COLO829 (cell line): ENCODE measurements around the gene OPCML.

Experiments used
- DNase-seq: peaks from one replicate; pipeline ENCODE4 v3.0.0; 2012; ENCODE audit warnings: low spot score

The OPCML gene

DNA sequence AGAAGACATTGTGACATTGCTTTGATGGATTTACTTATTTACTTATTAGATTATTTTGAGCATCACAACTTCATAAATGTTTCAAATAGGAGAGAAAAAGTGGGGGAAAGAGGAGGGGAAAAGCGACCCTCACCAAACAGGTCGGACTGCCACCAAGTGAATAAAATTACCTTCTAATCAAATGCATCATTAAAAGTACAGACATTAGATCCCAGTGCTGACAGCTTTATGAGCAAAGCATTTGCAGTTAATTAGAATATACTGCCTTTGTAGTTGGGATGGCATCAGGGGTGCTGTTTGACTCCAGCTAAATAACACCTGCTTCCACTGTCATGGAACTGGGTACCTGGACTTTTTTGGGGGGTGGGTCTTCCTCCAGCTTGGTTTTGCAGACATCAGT, 299.6 kb downstream of the OPCML start:
- DNase-seq: no peak

- DNase-seq: no peak
Observed at GRCh38 chr11:133230431-133230830, 301.9 kb downstream of the OPCML start.

GRCh38 chr11:133228471-133229329, 303.6 kb downstream of the OPCML start:
- no peak for DNase-seq

- DNase-seq: no peak
Observed at GRCh38 chr11:133227632-133228111, 304.6 kb downstream of the OPCML start.

DNA sequence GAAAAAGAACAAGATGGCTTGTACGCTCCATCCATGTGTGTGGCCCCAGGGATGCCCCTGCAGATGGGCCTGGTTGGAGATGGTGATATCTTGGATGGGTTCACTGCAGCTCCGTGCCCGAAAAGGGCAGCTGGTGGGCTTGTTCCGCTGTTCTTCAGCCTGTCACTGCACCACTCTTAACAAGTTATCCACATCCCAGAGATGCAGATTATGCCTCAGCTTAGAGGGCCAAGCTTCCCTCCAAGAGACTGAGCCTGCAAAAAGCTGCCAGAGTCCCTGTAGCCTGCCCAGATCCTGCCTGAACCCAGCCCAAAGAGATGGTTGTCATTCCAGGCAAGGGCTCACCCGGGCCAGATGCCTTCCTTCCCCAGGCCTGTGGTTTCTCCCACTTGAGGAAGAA, 308.0 kb downstream of the OPCML start:
- DNase-seq: no peak

- no peak for DNase-seq
Observed at GRCh38 chr11:133222425-133223330, 309.6 kb downstream of the OPCML start.

DNA sequence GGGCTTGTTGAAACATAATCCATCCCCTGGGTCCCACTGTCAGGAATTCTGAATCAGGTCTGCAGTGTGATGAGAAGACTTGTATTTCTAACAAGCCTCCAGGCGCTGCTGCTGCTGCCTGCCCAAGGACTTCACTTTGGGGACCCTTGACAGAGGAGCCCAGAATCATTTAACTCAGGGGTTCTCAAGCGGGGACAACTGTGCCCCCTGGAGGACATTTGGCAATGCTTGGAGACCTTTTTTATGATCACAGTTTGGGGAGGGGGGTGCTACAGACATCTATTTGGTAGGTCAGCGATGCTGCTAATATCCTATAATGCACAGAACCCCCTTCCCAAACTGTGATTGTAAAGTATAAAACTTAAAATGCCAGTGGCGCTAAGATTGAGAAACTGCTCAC, 312.8 kb downstream of the OPCML start:
- no peak for DNase-seq

DNA sequence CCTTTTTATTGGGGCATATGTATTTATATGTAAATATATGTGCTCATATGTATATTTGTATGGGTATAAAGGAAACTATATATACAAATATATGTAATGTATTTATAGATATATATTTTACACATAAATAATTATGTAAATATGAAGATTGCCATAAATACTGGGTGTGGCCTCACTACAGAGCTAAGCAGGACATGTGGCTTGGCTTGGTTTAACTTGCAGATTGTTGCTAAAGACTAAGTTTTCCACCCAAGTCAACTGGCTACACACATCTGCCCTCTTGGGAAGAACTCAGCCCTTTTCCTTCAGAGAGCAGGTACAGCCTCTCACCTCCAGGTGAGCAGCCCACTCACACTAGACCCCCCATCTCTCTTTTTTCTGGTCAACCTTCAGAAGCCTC, 315.5 kb downstream of the OPCML start:
- DNase-seq: no peak

GRCh38 chr11:133215596-133216230, 316.6 kb downstream of the OPCML start:
- no peak for DNase-seq

DNA sequence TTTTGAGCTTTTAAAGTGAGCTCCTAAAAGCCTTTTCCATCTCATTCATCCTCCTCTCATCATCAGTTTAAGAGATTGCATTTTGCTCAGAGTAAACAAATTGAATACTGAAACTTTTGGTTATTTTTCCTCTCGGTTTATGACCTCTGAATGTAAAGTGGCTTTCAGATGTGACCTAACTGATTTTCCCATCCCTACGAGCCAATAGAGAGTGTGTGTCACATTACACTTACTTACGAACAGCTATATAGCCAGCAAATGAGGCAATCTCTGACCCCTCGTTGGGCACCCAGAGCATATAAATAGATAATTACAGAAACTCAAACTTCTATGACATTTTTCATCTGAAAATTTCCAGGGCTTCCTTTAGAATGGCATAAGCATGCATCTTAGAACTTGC, 317.7 kb downstream of the OPCML start:
- no peak for DNase-seq

- no peak for DNase-seq
Observed at GRCh38 chr11:133212201-133212600, 320.1 kb downstream of the OPCML start.

DNA sequence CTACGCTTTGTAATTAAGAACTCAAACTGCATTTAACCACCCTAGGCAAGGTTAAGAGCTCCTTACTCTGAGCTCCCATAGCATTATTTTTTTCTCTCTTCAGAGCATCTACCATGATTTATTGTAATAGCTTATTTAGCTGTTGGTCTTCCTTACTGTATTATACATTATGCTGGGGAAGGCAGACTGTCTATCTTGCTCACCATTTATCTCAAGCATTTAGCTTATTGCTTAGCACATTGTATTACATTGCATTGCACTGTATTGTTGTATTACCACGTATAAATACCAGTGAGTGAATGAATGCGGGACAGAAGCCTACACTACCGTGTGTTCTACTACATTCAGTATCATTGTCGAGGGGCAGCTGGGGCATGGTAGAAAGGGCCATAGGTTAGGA, 324.3 kb downstream of the OPCML start:
- DNase-seq: no peak

DNA sequence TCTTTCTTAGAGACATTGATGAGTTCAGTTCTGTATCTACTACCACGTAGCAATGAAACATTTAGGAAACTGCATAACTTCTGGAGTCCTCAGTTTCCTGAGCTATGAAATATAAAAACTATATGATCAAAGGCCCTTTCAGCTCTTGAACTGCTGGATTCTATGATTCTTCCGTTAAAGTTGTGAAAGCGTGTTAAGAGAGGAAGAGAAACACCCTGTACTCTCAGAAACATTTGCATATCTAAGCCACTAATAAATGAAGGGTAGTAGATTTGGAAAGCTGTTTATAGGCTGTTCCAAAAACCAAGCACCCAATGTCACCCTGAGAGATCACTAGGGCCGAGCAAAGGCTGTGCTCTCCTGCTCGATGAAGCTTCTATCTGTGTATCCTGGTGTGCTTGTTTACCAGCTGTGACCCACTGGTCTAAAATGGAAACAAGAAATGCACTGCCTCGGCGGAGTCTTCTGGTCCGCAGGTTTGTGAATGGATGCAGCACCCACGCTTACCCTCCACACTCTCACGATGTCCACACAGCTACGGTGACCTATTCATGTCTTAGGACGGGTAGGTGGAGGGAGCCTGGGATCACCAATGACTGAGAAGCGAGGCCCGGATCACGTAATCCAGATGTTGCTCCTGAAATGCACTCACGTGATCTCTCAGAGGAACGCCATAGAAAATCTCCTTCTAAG, 325.8 kb downstream of the OPCML start:
- no peak for DNase-seq

- no peak for DNase-seq
Observed at GRCh38 chr11:133204158-133204557, 328.1 kb downstream of the OPCML start.

GRCh38 chr11:133202816-133203215, 329.5 kb downstream of the OPCML start:
- DNase-seq: no peak

- DNase-seq: no peak
Observed at GRCh38 chr11:133198438-133198837, 333.9 kb downstream of the OPCML start.

GRCh38 chr11:133197425-133197824, 334.9 kb downstream of the OPCML start:
- DNase-seq: peak; percentile 29

- DNase-seq: peak; percentile 8
Observed at GRCh38 chr11:133191931-133192330, 340.4 kb downstream of the OPCML start.

GRCh38 chr11:133181667-133182066, 350.6 kb downstream of the OPCML start:
- DNase-seq: no peak

DNA sequence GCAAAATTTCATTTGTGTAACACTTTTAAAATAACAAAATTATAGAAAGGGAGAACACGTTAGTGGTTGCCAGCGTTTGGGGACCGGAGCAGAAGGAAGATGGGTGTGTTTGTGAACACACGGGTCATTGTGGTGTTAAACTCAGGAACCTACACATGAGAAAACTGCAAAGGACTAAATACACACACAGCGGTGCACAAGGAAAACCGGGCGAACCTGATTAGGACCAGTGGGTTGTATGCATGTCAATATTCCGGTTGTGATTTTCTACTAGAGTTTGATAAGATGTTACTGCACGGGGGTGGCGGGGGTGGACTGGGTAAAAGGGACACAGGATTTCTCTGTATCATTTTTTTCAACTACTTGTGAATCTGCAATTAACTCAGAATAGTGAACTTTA, 351.2 kb downstream of the OPCML start:
- no peak for DNase-seq

DNA sequence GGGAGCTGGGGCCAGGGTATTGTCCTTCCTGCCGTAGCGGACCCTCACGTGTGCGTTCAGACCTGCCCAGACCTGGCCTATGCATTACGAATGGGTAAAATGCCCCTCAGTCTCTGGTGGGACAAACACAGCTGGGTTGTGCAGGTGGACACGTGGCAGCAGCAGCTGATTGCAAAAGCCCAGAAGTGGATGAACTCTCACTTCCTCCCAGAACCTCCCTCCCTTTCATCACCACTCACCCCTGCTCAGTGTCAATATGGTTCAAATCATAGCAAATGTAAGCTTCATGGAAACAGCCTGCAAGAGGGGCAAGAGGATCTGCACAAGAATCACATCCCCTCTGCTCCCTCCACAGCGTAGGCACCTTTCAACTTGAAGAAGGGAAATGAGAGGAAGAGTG, 352.1 kb downstream of the OPCML start:
- no peak for DNase-seq

DNA sequence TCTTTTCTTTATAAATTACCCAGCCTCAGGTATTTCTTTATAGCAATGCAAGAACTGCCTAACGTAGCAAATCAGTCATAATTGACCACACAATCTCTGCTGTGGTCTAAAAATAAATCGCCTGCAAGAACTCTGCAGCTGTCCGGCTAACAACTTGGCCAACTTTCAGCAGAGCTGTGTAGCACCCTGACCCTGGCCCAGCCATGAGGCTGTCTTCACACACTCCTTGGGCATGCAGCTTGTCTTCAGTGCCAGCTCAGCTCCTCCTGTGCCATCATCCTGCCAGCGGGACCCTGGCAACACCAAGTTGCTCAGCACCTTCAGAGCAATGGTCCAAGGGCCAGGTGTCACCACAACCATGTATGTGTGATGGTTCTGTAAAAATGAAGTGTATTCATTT, 355.6 kb downstream of the OPCML start:
- no peak for DNase-seq
